NCI-H460 (cell line): ENCODE measurements around the gene CILP2. TPM values are rescaled to one million over a fixed set of nuclear protein-coding genes. Genes with fewer than 3 reads are reported as not detected.

Experiments used
- DNase-seq: peaks from one replicate; pipeline ENCODE4 v3.0.0-alpha.2; 2016; ENCODE audit warnings: low read depth; ENCODE audit errors: extremely low read depth
- total RNA-seq: library from RNA; depleted of rRNA; stranded (reverse); fragments of >200 nt; shearing (Covaris generic); gene quantifications from 2 replicates; pipeline ENCODE4 v1.2.3, GENCODE V29; 2014; rRNA removed

Gene CILP2
- total RNA-seq, 1 experiment from 2014 or later = 0.02 TPM

DNA sequence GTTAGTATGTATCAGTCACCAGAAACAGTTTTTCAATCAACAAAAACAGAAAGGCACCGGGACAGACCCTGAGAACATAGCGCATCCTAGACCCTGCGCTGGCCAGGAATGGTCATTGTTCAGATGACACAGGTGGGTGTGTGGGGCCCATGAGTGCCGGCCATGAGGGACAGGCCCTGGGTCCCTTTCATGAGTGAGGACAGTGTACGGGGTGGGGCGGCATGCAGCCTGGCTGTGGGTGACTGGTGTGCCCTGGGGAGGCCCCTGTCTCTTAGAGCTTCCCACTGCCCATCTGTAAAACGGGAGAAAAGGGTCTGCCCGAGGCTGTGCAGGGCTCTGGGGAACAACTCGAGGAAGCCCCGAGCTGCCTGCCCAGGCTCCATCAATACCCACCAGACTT is 54.6 kb downstream of the CILP2 start:
- DNase-seq = no peak

DNA sequence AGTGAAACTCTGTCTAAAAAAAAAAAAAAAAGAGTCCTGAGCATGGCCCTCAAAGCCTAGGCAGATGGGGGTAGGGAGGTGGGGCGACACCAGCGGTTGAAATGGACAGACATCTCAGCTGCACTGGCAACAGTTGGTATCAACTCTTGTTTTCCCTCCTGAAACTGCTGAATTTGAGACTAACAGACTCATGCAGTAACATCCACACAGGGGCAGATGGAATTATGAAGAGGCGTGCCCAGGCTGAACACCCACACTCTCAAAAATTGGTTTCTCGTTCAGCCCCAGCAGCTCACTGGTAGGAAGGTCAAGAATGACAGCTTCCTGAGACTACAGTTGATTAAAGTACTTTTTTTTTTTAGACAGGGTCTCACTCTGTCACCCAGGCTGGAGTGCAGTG is 56.3 kb downstream of the CILP2 start:
- no peak for DNase-seq

DNA sequence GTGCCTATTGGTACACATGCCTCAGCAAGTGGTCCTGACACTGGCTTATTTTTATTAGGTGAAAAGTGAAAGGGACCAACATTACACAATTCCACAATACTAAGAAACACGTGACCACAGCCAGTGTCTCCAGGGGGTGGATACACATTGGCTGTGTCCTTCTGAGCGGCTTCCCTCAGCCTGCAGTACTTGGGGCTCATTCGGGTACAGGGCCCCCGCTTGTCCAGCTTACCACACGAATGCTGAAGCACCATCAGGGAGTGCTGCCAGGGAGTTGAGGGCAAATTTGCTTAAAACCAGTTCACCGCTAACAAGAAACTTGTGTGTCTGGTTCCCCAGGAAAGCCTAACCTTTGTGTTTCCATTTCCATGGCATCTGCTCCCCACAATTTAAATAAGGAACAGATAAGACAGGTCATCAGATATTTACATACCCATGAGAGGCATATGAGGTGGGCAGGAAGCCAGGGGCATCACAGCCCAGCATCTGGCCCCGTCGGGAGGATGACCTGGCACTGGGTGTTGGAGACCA is 57.2 kb downstream of the CILP2 start:
- DNase-seq = no peak

Other genes with a start within 250 kb of the CILP2 start
- 18.7 and 19.5 TPM in 2 replicates for gene SUGP1, start 217.8 kb upstream of the CILP2 start, total RNA-seq
- 15.0 and 19.4 TPM in 2 replicates for gene MAU2, start 217.4 kb upstream of the CILP2 start, total RNA-seq
- 28.2 and 31.3 TPM in 2 replicates for gene GATAD2A, start 132.6 kb upstream of the CILP2 start, total RNA-seq
- gene TSSK6, start 22.7 kb upstream of the CILP2 start, total RNA-seq = 2.2 and 3.2 TPM in 2 replicates
- gene NDUFA13, start 22.0 kb upstream of the CILP2 start, total RNA-seq = 134 and 136 TPM in 2 replicates
- 1.3 and 2.5 TPM in 2 replicates for gene YJEFN3, start 9.4 kb upstream of the CILP2 start, total RNA-seq
- 0.57 TPM in 1 of 2 replicates, not detected in the other for gene PBX4, start 80.4 kb downstream of the CILP2 start, total RNA-seq
- 1.5 and 2.5 TPM in 2 replicates for gene LPAR2, start 90.0 kb downstream of the CILP2 start, total RNA-seq
- 2.2 and 4.4 TPM in 2 replicates for gene GMIP, start 105.4 kb downstream of the CILP2 start, total RNA-seq
- gene ATP13A1, start 125.4 kb downstream of the CILP2 start, total RNA-seq = 27.9 and 29.9 TPM in 2 replicates
- 6.6 and 7.0 TPM in 2 replicates for gene ZNF101, start 130.6 kb downstream of the CILP2 start, total RNA-seq
- 5.5 and 6.0 TPM in 2 replicates for gene ZNF14, start 194.8 kb downstream of the CILP2 start, total RNA-seq